ENCODE measurements around the gene RRM2.

DNA sequence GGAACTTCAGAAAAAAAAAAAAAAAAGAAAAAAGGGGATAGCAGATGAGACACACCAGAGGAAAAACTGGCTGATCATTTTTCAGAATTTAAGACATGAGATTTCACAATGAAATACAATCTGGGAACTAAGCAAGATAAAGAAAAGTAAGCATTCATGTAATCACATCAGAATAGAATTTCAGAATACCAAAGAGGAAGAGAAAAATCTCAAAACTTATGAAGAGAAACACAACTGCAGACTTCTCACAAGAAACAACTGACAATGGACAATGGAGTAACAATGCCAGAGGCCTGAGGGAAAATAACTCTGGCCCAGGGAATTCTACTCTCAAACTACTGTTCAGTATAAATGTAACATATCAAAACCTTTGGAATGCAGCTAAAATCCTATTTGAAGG lies 13.2 kb upstream of the RRM2 start:
- TF ChIP-seq, protein P1, sequence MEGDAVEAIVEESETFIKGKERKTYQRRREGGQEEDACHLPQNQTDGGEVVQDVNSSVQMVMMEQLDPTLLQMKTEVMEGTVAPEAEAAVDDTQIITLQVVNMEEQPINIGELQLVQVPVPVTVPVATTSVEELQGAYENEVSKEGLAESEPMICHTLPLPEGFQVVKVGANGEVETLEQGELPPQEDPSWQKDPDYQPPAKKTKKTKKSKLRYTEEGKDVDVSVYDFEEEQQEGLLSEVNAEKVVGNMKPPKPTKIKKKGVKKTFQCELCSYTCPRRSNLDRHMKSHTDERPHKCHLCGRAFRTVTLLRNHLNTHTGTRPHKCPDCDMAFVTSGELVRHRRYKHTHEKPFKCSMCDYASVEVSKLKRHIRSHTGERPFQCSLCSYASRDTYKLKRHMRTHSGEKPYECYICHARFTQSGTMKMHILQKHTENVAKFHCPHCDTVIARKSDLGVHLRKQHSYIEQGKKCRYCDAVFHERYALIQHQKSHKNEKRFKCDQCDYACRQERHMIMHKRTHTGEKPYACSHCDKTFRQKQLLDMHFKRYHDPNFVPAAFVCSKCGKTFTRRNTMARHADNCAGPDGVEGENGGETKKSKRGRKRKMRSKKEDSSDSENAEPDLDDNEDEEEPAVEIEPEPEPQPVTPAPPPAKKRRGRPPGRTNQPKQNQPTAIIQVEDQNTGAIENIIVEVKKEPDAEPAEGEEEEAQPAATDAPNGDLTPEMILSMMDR (IDR thresholded peaks at IDR 0.05 in 2 of 3, conservative IDR thresholded peaks at IDR 0.05 in 1 of 3; ENCODE audit: borderline replicate concordance in 1 of 3, insufficient read depth in 1 of 3, low read depth in 2 of 3, low read length in 2 of 3), result no peak
- TF ChIP-seq RAD21 (IDR thresholded peaks at IDR 0.05; ENCODE audit: low read depth) (no peak), EZH2 (IDR thresholded peaks at IDR 0.05) (no peak), SIN3A (IDR thresholded peaks at IDR 0.05; ENCODE audit: low read depth) (no peak), ZNF274 (IDR thresholded peaks at IDR 0.05; ENCODE audit: low read depth, low read length) (no peak), YY1 (IDR thresholded peaks at IDR 0.05; ENCODE audit: extremely low read depth, insufficient replicate concordance, low read depth, low read length) (no peak), EGR1 (IDR thresholded peaks at IDR 0.05; ENCODE audit: low read depth) (no peak), CEBPB (IDR thresholded peaks at IDR 0.05; ENCODE audit: low read depth) (no peak), ZBTB33 (IDR thresholded peaks at IDR 0.05; ENCODE audit: extremely low read depth, insufficient replicate concordance, low read length) (no peak), POLR2A (IDR thresholded peaks at IDR 0.05; ENCODE audit: borderline replicate concordance, extremely low read depth, insufficient read depth, insufficient read length) (no peak)
- TF ChIP-seq, protein P2, sequence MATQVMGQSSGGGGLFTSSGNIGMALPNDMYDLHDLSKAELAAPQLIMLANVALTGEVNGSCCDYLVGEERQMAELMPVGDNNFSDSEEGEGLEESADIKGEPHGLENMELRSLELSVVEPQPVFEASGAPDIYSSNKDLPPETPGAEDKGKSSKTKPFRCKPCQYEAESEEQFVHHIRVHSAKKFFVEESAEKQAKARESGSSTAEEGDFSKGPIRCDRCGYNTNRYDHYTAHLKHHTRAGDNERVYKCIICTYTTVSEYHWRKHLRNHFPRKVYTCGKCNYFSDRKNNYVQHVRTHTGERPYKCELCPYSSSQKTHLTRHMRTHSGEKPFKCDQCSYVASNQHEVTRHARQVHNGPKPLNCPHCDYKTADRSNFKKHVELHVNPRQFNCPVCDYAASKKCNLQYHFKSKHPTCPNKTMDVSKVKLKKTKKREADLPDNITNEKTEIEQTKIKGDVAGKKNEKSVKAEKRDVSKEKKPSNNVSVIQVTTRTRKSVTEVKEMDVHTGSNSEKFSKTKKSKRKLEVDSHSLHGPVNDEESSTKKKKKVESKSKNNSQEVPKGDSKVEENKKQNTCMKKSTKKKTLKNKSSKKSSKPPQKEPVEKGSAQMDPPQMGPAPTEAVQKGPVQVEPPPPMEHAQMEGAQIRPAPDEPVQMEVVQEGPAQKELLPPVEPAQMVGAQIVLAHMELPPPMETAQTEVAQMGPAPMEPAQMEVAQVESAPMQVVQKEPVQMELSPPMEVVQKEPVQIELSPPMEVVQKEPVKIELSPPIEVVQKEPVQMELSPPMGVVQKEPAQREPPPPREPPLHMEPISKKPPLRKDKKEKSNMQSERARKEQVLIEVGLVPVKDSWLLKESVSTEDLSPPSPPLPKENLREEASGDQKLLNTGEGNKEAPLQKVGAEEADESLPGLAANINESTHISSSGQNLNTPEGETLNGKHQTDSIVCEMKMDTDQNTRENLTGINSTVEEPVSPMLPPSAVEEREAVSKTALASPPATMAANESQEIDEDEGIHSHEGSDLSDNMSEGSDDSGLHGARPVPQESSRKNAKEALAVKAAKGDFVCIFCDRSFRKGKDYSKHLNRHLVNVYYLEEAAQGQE (IDR thresholded peaks at IDR 0.05; ENCODE audit: low read depth), result no peak

All from HCT116 (cell line).